Measurements from ENCODE around the gene ZNF283.

ZNF283 gene

GRCh38 chr19:43826787-43827754 is at the start of gene ZNF283:
TSS of gene ZNF283 (plus strand) at chr19:43827321. CDS start at chr19:43833505, 6,184 bp downstream.
- peak; percentile 74 for DNase-seq (ENCODE audit: low read depth)

- DNase-seq (ENCODE audit: low read depth) = no peak
Observed at GRCh38 chr19:43778651-43779050, 48.5 kb upstream of the ZNF283 start.

- no peak for DNase-seq (ENCODE audit: low read depth)
Observed at GRCh38 chr19:43779147-43779819, 47.8 kb upstream of the ZNF283 start.

- no peak for DNase-seq (ENCODE audit: low read depth)
Observed at GRCh38 chr19:43779820-43780219, 47.3 kb upstream of the ZNF283 start.

GRCh38 chr19:43780706-43781525 is 46.2 kb upstream of the ZNF283 start, which contains the start of gene KCNN4:
TSS of gene KCNN4 (minus strand) at chr19:43780973. CDS start at chr19:43780861, 112 bp downstream.
- no peak for DNase-seq (ENCODE audit: low read depth)

GRCh38 chr19:43781630-43782310 is 45.4 kb upstream of the ZNF283 start:
- DNase-seq (ENCODE audit: low read depth) = no peak

- no peak for DNase-seq (ENCODE audit: low read depth)
Observed at GRCh38 chr19:43782311-43782660, 44.8 kb upstream of the ZNF283 start.

GRCh38 chr19:43782689-43783231 is 44.4 kb upstream of the ZNF283 start:
- no peak for DNase-seq (ENCODE audit: low read depth)

GRCh38 chr19:43783636-43784035 is 43.5 kb upstream of the ZNF283 start:
- DNase-seq (ENCODE audit: low read depth) = no peak

GRCh38 chr19:43784241-43784980 is 42.7 kb upstream of the ZNF283 start:
- peak; percentile 66 for DNase-seq (ENCODE audit: low read depth)

GRCh38 chr19:43784981-43785808 is 41.9 kb upstream of the ZNF283 start:
- no peak for DNase-seq (ENCODE audit: low read depth)

- no peak for DNase-seq (ENCODE audit: low read depth)
Observed at GRCh38 chr19:43786665-43787064, 40.5 kb upstream of the ZNF283 start.

- no peak for DNase-seq (ENCODE audit: low read depth)
Observed at GRCh38 chr19:43789029-43789428, 38.1 kb upstream of the ZNF283 start.

GRCh38 chr19:43790587-43790986 is 36.5 kb upstream of the ZNF283 start:
- no peak for DNase-seq (ENCODE audit: low read depth)

- DNase-seq (ENCODE audit: low read depth) = no peak
Observed at GRCh38 chr19:43797118-43797517, 30.0 kb upstream of the ZNF283 start.

- DNase-seq (ENCODE audit: low read depth) = no peak
Observed at GRCh38 chr19:43797556-43797955, 29.6 kb upstream of the ZNF283 start.

- DNase-seq (ENCODE audit: low read depth) = no peak
Observed at GRCh38 chr19:43798026-43798545, 29.0 kb upstream of the ZNF283 start.

- no peak for DNase-seq (ENCODE audit: low read depth)
Observed at GRCh38 chr19:43798546-43799409, 28.3 kb upstream of the ZNF283 start.
